Measurements from ENCODE around the gene CDH12.

Gene CDH12

DNA sequence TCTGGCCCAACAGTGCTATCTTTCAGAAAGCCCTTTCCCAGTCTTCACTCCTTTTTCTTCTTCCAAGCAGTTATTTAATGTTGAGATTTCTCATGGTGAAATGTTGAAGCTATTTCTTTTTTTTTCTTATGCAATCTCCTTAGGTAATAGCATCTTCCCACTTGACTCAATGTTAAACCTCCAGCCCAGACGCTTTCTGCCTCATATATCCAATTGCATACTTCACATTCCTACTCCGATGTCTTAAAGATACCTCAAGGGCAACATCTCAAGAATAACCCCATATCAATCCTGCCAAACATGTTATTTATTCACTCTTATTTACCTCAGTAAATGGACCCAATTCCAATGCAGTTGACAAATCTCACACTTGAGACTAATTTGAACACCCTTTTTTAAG is 187.3 kb downstream of the CDH12 start:
- Histone ChIP-seq H3K27me3 (ENCODE audit: control insufficient read depth, insufficient read depth, low read length) (no peaks in the 10 kb centered on the region), H3K9me3 (ENCODE audit: control insufficient read depth, insufficient read depth, low read length) (no peaks in the 10 kb centered on the region), H3K4me3 (ENCODE audit: low read length) (no peak overlapping the region), H3K4me1 (ENCODE audit: control insufficient read depth, insufficient read depth, low read length) (no peaks in the 10 kb centered on the region), H3K27ac (ENCODE audit: low read length) (no peak overlapping the region), H3K36me3 (ENCODE audit: control insufficient read depth, insufficient read depth, low read length) (no peaks in the 10 kb centered on the region)
- no peak for DNase-seq (ENCODE audit: low read depth, low spot score)
- WGBS (ENCODE audit: insufficient coverage, insufficient read length): no CpG with 5 or more reads among the region's 2 CpGs

DNA sequence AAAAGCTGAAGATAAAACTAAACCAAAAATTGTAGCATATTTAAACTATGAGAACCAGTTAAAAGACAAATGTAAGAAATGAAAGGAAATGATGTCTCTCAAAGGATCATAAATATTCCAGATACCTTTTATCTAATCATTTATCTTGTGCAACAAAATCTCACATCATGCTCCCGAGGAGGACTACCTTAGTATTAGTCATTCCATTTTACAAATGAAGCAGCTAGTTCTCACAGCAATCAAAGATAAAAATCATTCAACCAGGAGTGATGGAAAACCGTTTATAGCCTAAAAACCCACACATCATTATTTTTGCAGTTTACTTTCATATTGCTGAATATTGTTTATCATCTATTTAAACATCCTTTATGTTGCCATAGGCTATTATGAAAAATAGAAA is 190.0 kb downstream of the CDH12 start:
- Histone ChIP-seq H3K4me1 (ENCODE audit: control insufficient read depth, insufficient read depth, low read length) (no peaks in the 10 kb centered on the region), H3K27ac (ENCODE audit: low read length) (no peak overlapping the region), H3K4me3 (ENCODE audit: low read length) (no peak overlapping the region), H3K36me3 (ENCODE audit: control insufficient read depth, insufficient read depth, low read length) (no peaks in the 10 kb centered on the region), H3K27me3 (ENCODE audit: control insufficient read depth, insufficient read depth, low read length) (no peaks in the 10 kb centered on the region), H3K9me3 (ENCODE audit: control insufficient read depth, insufficient read depth, low read length) (no peaks in the 10 kb centered on the region)
- no peak for DNase-seq (ENCODE audit: low read depth, low spot score)
- WGBS (ENCODE audit: insufficient coverage, insufficient read length): no CpG with 5 or more reads among the region's 2 CpGs

GRCh38 chr5:22662391-22662790 is 190.8 kb downstream of the CDH12 start:
- no peak for DNase-seq (ENCODE audit: low read depth, low spot score)
- Histone ChIP-seq H3K4me1 (ENCODE audit: control insufficient read depth, insufficient read depth, low read length) (no peaks in the 10 kb centered on the region), H3K27ac (ENCODE audit: low read length) (no peak overlapping the region), H3K9me3 (ENCODE audit: control insufficient read depth, insufficient read depth, low read length) (no peaks in the 10 kb centered on the region), H3K4me3 (ENCODE audit: low read length) (no peak overlapping the region), H3K36me3 (ENCODE audit: control insufficient read depth, insufficient read depth, low read length) (no peaks in the 10 kb centered on the region), H3K27me3 (ENCODE audit: control insufficient read depth, insufficient read depth, low read length) (no peaks in the 10 kb centered on the region)
- WGBS (ENCODE audit: insufficient coverage, insufficient read length): no CpG with 5 or more reads among the region's 3 CpGs

GRCh38 chr5:22651355-22651754 is 201.8 kb downstream of the CDH12 start:
- Histone ChIP-seq H3K9me3 (ENCODE audit: control insufficient read depth, insufficient read depth, low read length) (no peaks in the 10 kb centered on the region), H3K4me1 (ENCODE audit: control insufficient read depth, insufficient read depth, low read length) (no peaks in the 10 kb centered on the region; the same call in 1 of the 2 replicates), H3K4me3 (ENCODE audit: low read length) (no peak overlapping the region), H3K36me3 (ENCODE audit: control insufficient read depth, insufficient read depth, low read length) (no peaks in the 10 kb centered on the region), H3K27me3 (ENCODE audit: control insufficient read depth, insufficient read depth, low read length) (no peaks in the 10 kb centered on the region), H3K27ac (ENCODE audit: low read length) (no peak overlapping the region)
- no peak for DNase-seq (ENCODE audit: low read depth, low spot score)

DNA sequence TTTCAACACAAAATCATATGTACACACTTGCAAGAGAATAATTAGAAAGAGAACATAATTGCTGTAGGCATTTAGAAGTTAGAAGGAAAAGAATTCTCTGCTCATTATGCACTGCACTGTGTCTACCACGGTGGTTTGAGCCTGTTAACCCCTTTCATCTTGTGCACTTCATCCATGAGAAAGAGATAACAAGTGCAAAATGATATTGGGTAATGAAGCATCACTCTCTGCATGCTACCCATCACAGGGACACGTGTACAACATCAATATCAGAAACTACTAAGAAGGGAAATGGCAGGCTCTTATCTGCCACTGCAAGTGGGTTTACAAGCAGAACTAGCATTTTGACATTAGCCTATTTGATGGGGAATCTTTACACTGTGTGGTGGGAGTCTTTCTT is 202.6 kb downstream of the CDH12 start:
- H3K36me3 ChIP-seq (ENCODE audit: control insufficient read depth, insufficient read depth, low read length): no peaks in the 10 kb centered on the region
- no peaks in the 10 kb centered on the region for H3K27me3 ChIP-seq (ENCODE audit: control insufficient read depth, insufficient read depth, low read length)
- no CpG with 5 or more reads among the region's 2 CpGs for WGBS (ENCODE audit: insufficient coverage, insufficient read length)
- H3K4me3 ChIP-seq (ENCODE audit: low read length): no peak overlapping the region
- no peak overlapping the region for H3K27ac ChIP-seq (ENCODE audit: low read length)
- no peaks in the 10 kb centered on the region for H3K9me3 ChIP-seq (ENCODE audit: control insufficient read depth, insufficient read depth, low read length)
- no peaks in the 10 kb centered on the region; the same call in 1 of the 2 replicates for H3K4me1 ChIP-seq (ENCODE audit: control insufficient read depth, insufficient read depth, low read length)
- DNase-seq (ENCODE audit: low read depth, low spot score): no peak

DNA sequence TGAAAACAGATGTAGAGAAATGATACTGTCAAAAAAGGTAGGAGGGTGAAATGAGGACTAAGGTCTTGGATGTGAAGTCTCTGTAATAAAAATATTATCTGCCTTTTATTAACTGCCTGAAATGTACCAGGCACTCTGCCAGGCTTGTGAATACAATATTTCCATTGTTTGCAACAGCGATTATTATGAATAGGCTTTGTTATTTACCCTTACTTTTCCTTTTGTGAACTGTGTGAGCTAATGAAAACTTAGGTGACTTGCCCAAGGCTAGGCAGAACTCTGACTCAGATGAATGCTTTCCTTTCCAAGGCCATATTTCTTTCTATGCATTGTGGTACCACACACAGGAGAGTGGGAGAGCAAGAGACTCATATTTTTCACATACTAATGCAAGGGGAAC is 204.1 kb downstream of the CDH12 start:
- Histone ChIP-seq H3K36me3 (ENCODE audit: control insufficient read depth, insufficient read depth, low read length) (no peaks in the 10 kb centered on the region), H3K9me3 (ENCODE audit: control insufficient read depth, insufficient read depth, low read length) (no peaks in the 10 kb centered on the region), H3K4me3 (ENCODE audit: low read length) (no peak overlapping the region), H3K4me1 (ENCODE audit: control insufficient read depth, insufficient read depth, low read length) (no peaks in the 10 kb centered on the region), H3K27ac (ENCODE audit: low read length) (no peak overlapping the region), H3K27me3 (ENCODE audit: control insufficient read depth, insufficient read depth, low read length) (no peaks in the 10 kb centered on the region)
- no peak for DNase-seq (ENCODE audit: low read depth, low spot score)
- no CpG with 5 or more reads among the region's 1 CpG for WGBS (ENCODE audit: insufficient coverage, insufficient read length)

- Histone ChIP-seq H3K27me3 (ENCODE audit: control insufficient read depth, insufficient read depth, low read length) (no peaks in the 10 kb centered on the region), H3K9me3 (ENCODE audit: control insufficient read depth, insufficient read depth, low read length) (no peaks in the 10 kb centered on the region), H3K4me1 (ENCODE audit: control insufficient read depth, insufficient read depth, low read length) (no peaks in the 10 kb centered on the region), H3K4me3 (ENCODE audit: low read length) (no peak overlapping the region), H3K36me3 (ENCODE audit: control insufficient read depth, insufficient read depth, low read length) (no peaks in the 10 kb centered on the region), H3K27ac (ENCODE audit: low read length) (no peak overlapping the region)
- DNase-seq (ENCODE audit: low read depth, low spot score): no peak
- no CpG with 5 or more reads among the region's 1 CpG for WGBS (ENCODE audit: insufficient coverage, insufficient read length)
Observed at GRCh38 chr5:22644859-22645258, 208.3 kb downstream of the CDH12 start.

GRCh38 chr5:22643356-22643755 is 209.8 kb downstream of the CDH12 start:
- no peaks in the 10 kb centered on the region for H3K36me3 ChIP-seq (ENCODE audit: control insufficient read depth, insufficient read depth, low read length)
- H3K9me3 ChIP-seq (ENCODE audit: control insufficient read depth, insufficient read depth, low read length): no peaks in the 10 kb centered on the region
- no peak overlapping the region for H3K27ac ChIP-seq (ENCODE audit: low read length)
- whole genome bisulfite sequencing (ENCODE audit: insufficient coverage, insufficient read length): no CpG with 5 or more reads among the region's 2 CpGs
- no peaks in the 10 kb centered on the region for H3K4me1 ChIP-seq (ENCODE audit: control insufficient read depth, insufficient read depth, low read length)
- no peaks in the 10 kb centered on the region for H3K27me3 ChIP-seq (ENCODE audit: control insufficient read depth, insufficient read depth, low read length)
- DNase-seq (ENCODE audit: low read depth, low spot score): no peak
- no peak overlapping the region for H3K4me3 ChIP-seq (ENCODE audit: low read length)

DNA sequence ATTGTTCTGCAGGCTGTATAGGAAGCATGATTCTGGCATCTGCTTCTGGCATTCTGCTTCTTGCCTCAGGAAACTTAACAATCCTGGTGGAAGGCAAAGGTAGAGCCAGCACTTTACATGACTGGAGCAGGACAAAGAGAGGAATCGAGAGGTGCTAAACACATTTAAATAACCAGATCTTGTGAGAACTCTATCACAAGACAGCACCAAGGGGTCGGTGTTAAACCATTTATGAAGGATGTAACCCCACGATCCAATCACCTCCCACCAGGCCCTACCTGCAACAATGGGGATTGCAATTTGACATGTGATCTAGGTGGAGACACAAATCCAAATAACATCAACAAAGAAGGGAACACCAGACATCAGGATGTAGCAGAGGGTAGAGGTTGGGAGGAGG is 221.5 kb downstream of the CDH12 start:
- no CpG with 5 or more reads among the region's 3 CpGs for WGBS (ENCODE audit: insufficient coverage, insufficient read length)
- DNase-seq (ENCODE audit: low read depth, low spot score): no peak

GRCh38 chr5:22627029-22627428 is 226.1 kb downstream of the CDH12 start:
- H3K27me3 ChIP-seq (ENCODE audit: control insufficient read depth, insufficient read depth, low read length): no peaks in the 10 kb centered on the region
- WGBS (ENCODE audit: insufficient coverage, insufficient read length): no CpG with 5 or more reads among the region's 4 CpGs
- H3K36me3 ChIP-seq (ENCODE audit: control insufficient read depth, insufficient read depth, low read length): no peaks in the 10 kb centered on the region

More for the DNA sequence above, 221.5 kb downstream of the CDH12 start:
- H3K36me3 ChIP-seq (ENCODE audit: control insufficient read depth, insufficient read depth, low read length): no peaks in the 10 kb centered on the region
- H3K9me3 ChIP-seq (ENCODE audit: control insufficient read depth, insufficient read depth, low read length): no peaks in the 10 kb centered on the region
- no peaks in the 10 kb centered on the region for H3K27me3 ChIP-seq (ENCODE audit: control insufficient read depth, insufficient read depth, low read length)
- no peaks in the 10 kb centered on the region for H3K4me1 ChIP-seq (ENCODE audit: control insufficient read depth, insufficient read depth, low read length)
- H3K4me3 ChIP-seq (ENCODE audit: low read length): no peak overlapping the region
- no peak overlapping the region for H3K27ac ChIP-seq (ENCODE audit: low read length)

DNA sequence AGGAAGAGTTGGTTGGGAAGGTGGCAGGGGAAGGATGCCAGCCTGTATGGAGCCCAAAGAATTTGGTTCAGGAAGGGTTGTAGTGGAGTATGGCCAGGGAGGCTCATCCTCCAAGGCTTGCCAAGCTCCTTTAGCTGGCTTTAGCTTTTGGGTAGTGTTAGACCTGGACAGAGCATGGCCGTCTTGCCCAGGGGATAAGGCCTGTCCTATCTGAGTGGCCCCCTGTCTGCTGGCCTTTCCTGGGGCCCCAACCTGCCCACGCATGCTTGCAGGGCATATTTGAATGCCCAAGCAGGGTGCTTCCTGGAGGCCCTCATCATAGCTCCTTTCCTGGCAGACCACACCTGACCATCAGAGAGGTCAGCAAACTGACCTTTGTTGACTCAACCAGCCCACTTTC is 227.7 kb downstream of the CDH12 start:
- DNase-seq (ENCODE audit: low read depth, low spot score): no peak
- no CpG with 5 or more reads among the region's 2 CpGs for WGBS (ENCODE audit: insufficient coverage, insufficient read length)
- H3K27me3 ChIP-seq (ENCODE audit: control insufficient read depth, insufficient read depth, low read length): no peaks in the 10 kb centered on the region
- no peak overlapping the region for H3K27ac ChIP-seq (ENCODE audit: low read length)
- H3K4me3 ChIP-seq (ENCODE audit: low read length): no peak overlapping the region
- H3K4me1 ChIP-seq (ENCODE audit: control insufficient read depth, insufficient read depth, low read length): no peaks in the 10 kb centered on the region; the same call in 1 of the 2 replicates
- H3K36me3 ChIP-seq (ENCODE audit: control insufficient read depth, insufficient read depth, low read length): no peaks in the 10 kb centered on the region
- no peaks in the 10 kb centered on the region for H3K9me3 ChIP-seq (ENCODE audit: control insufficient read depth, insufficient read depth, low read length)

More at GRCh38 chr5:22627029-22627428, 226.1 kb downstream of the CDH12 start:
- Histone ChIP-seq H3K9me3 (ENCODE audit: control insufficient read depth, insufficient read depth, low read length) (no peaks in the 10 kb centered on the region), H3K4me1 (ENCODE audit: control insufficient read depth, insufficient read depth, low read length) (no peaks in the 10 kb centered on the region; the same call in 1 of the 2 replicates), H3K4me3 (ENCODE audit: low read length) (no peak overlapping the region), H3K27ac (ENCODE audit: low read length) (no peak overlapping the region)
- no peak for DNase-seq (ENCODE audit: low read depth, low spot score)

All from iPS DF 6.9 (cell line).